ENCODE results near the gene TMEM119. TPM values are rescaled to one million over a fixed set of nuclear protein-coding genes. Genes with fewer than 3 reads are reported as not detected.
A peak's percentile ranks its signal among the peaks of the same experiment; 100 is the strongest.

The TMEM119 gene
- not detected for total RNA-seq

GRCh38 chr12:108597559-108598471, at the start of gene TMEM119:
TSS of gene TMEM119 (minus strand) at chr12:108598084. CDS start at chr12:108592383, 5,701 bp downstream.
- Mint-ChIP-seq H3K36me3 (ENCODE audit: low read depth) (no peaks in the 10 kb centered on the region), H3K27ac (no peak within 1 kb of the TSS), H3K4me3 (no peak within 1 kb of the TSS), H3K27me3 (ENCODE audit: low read depth) (no peaks in the 10 kb centered on the region), H3K4me1 (ENCODE audit: low read depth) (no peaks in the 10 kb centered on the region), H3K9me3 (ENCODE audit: insufficient read depth) (no peaks in the 10 kb centered on the region)
- ATAC-seq, result no peak
- ChIA-PET CTCF (interaction anchor here (0.6 to 0.9 kb wide), 2 partner anchors 20 to 67 kb away, joined by 3 read pairs; no protein-coding TSS in a partner anchor), POLR2A (no interaction called here)
- no peak for DNase-seq

GRCh38 chr12:108646600-108647579, 49.0 kb upstream of the TMEM119 start:
- Mint-ChIP-seq H3K9me3 (ENCODE audit: insufficient read depth) (no peaks in the 10 kb centered on the region), H3K27me3 (ENCODE audit: low read depth) (no peaks in the 10 kb centered on the region), H3K36me3 (ENCODE audit: low read depth) (peaks cover 38% of the 10 kb centered on the region), H3K4me3 (no peak overlapping the region), H3K4me1 (ENCODE audit: low read depth) (peaks cover 33% of the 10 kb centered on the region), H3K27ac (peak overlapping the region; percentile 84)
- POLR2A ChIA-PET, result interaction anchor here (0.6 to 3.6 kb wide), 5 partner anchors 9 to 86 kb away, joined by 3 to 25 read pairs (median 5); partner anchors contain the start of genes SART3 and SELPLG
- CTCF ChIA-PET, result interaction anchor here (0.8 to 3.8 kb wide), 15 partner anchors 10 to 185 kb away, joined by 3 to 43 read pairs (median 4); partner anchors contain the start of gene SART3
- DNase-seq (no peak), ATAC-seq (no peak)

- POLR2A ChIA-PET, result interaction anchor here (0.6 to 3.6 kb wide), 6 partner anchors 8 to 84 kb away, joined by 3 to 25 read pairs (median 4); partner anchors contain the start of genes ISCU and SELPLG
- no peaks in the 10 kb centered on the region for H3K9me3 Mint-ChIP-seq (ENCODE audit: insufficient read depth)
Measured at GRCh38 chr12:108645686-108646599, 48.1 kb upstream of the TMEM119 start.

GRCh38 chr12:108644811-108645120, 46.9 kb upstream of the TMEM119 start:
- Mint-ChIP-seq H3K9me3 (ENCODE audit: insufficient read depth) (no peaks in the 10 kb centered on the region), H3K27ac (no peak overlapping the region), H3K27me3 (ENCODE audit: low read depth) (no peaks in the 10 kb centered on the region), H3K4me3 (no peak overlapping the region), H3K4me1 (ENCODE audit: low read depth) (peaks cover 46% of the 10 kb centered on the region), H3K36me3 (ENCODE audit: low read depth) (peaks cover 35% of the 10 kb centered on the region)
- ChIA-PET CTCF (interaction anchor here (0.8 to 3.8 kb wide), 3 partner anchors 21 to 83 kb away, joined by 3 to 43 read pairs (median 32); partner anchors contain the start of gene ISCU), POLR2A (interaction anchor here (1.3 kb wide), 1 partner anchor 82 kb away, joined by 4 read pairs; the partner anchor contains the start of gene ISCU)
- DNase-seq (no peak), ATAC-seq (no peak)

More at GRCh38 chr12:108645686-108646599, 48.1 kb upstream of the TMEM119 start:
- CTCF ChIA-PET, result interaction anchor here (0.8 to 3.8 kb wide), 16 partner anchors 9 to 186 kb away, joined by 3 to 43 read pairs (median 4); partner anchors contain the start of gene SART3
- DNase-seq (no peak), ATAC-seq (peak; percentile 40)
- H3K36me3 Mint-ChIP-seq (ENCODE audit: low read depth), result peaks cover 32% of the 10 kb centered on the region
- peak overlapping the region; percentile 84 for H3K27ac Mint-ChIP-seq
- H3K4me1 Mint-ChIP-seq (ENCODE audit: low read depth), result peaks cover 39% of the 10 kb centered on the region
- H3K27me3 Mint-ChIP-seq (ENCODE audit: low read depth), result no peaks in the 10 kb centered on the region
- no peak overlapping the region for H3K4me3 Mint-ChIP-seq

GRCh38 chr12:108643941-108644810, 46.3 kb upstream of the TMEM119 start:
- CTCF ChIA-PET, result interaction anchor here (3.6 to 3.8 kb wide), 2 partner anchors 21 to 26 kb away, joined by 32 to 43 read pairs; no protein-coding TSS in a partner anchor
- Mint-ChIP-seq H3K27me3 (ENCODE audit: low read depth) (no peaks in the 10 kb centered on the region), H3K9me3 (ENCODE audit: insufficient read depth) (no peaks in the 10 kb centered on the region), H3K27ac (no peak overlapping the region), H3K36me3 (ENCODE audit: low read depth) (peaks cover 33% of the 10 kb centered on the region), H3K4me1 (ENCODE audit: low read depth) (peaks cover 43% of the 10 kb centered on the region), H3K4me3 (no peak overlapping the region)
- ATAC-seq (no peak), DNase-seq (no peak)
- POLR2A ChIA-PET, result no interaction called here

- no peak overlapping the region for H3K4me3 Mint-ChIP-seq
- ATAC-seq (no peak), DNase-seq (no peak)
- H3K4me1 Mint-ChIP-seq (ENCODE audit: low read depth), result peaks cover 40% of the 10 kb centered on the region
- H3K27me3 Mint-ChIP-seq (ENCODE audit: low read depth), result no peaks in the 10 kb centered on the region
- ChIA-PET POLR2A (no interaction called here), CTCF (no interaction called here)
- no peak overlapping the region for H3K27ac Mint-ChIP-seq
- peaks cover 28% of the 10 kb centered on the region for H3K36me3 Mint-ChIP-seq (ENCODE audit: low read depth)
- no peaks in the 10 kb centered on the region for H3K9me3 Mint-ChIP-seq (ENCODE audit: insufficient read depth)
Measured at GRCh38 chr12:108642899-108643654, 45.2 kb upstream of the TMEM119 start.

- no peak for ATAC-seq
- Mint-ChIP-seq H3K9me3 (ENCODE audit: insufficient read depth) (no peaks in the 10 kb centered on the region), H3K4me3 (no peak overlapping the region), H3K4me1 (ENCODE audit: low read depth) (peaks cover 41% of the 10 kb centered on the region), H3K36me3 (ENCODE audit: low read depth) (peaks cover 30% of the 10 kb centered on the region), H3K27ac (no peak overlapping the region), H3K27me3 (ENCODE audit: low read depth) (no peaks in the 10 kb centered on the region)
- POLR2A ChIA-PET, result no interaction called here
- DNase-seq, result no peak
- CTCF ChIA-PET, result interaction anchor here (5.5 kb wide), 1 partner anchor 22 kb away, joined by 30 read pairs; no protein-coding TSS in a partner anchor
Measured at GRCh38 chr12:108642269-108642870, 44.5 kb upstream of the TMEM119 start.

GRCh38 chr12:108641446-108642268, 43.8 kb upstream of the TMEM119 start:
- Mint-ChIP-seq H3K36me3 (ENCODE audit: low read depth) (peaks cover 27% of the 10 kb centered on the region), H3K4me3 (no peak overlapping the region), H3K4me1 (ENCODE audit: low read depth) (peaks cover 45% of the 10 kb centered on the region), H3K27me3 (ENCODE audit: low read depth) (no peaks in the 10 kb centered on the region), H3K27ac (no peak overlapping the region), H3K9me3 (ENCODE audit: insufficient read depth) (no peaks in the 10 kb centered on the region)
- no peak for DNase-seq
- no peak for ATAC-seq
- ChIA-PET POLR2A (interaction anchor here (1.1 kb wide), 1 partner anchor 9 kb away, joined by 3 read pairs; no protein-coding TSS in a partner anchor), CTCF (interaction anchor here (1.9 to 5.5 kb wide), 2 partner anchors 23 to 162 kb away, joined by 5 to 30 read pairs; no protein-coding TSS in a partner anchor)

All from activated CD8-positive, alpha-beta T cell treated with anti-CD3 and anti-CD28 coated beads, Interleukin-2, amount 10 ng/mL, durations not matched to agents 7 days and 5 days (primary cell).